ENCODE measurements around the gene WHRN. TPM values are rescaled to one million over a fixed set of nuclear protein-coding genes. Genes with fewer than 3 reads are reported as not detected.
A peak's percentile ranks its signal among the peaks of the same experiment; 100 is the strongest.

WHRN gene
- total RNA-seq, 1 experiment from 2014 or later, result 2.0 TPM

DNA sequence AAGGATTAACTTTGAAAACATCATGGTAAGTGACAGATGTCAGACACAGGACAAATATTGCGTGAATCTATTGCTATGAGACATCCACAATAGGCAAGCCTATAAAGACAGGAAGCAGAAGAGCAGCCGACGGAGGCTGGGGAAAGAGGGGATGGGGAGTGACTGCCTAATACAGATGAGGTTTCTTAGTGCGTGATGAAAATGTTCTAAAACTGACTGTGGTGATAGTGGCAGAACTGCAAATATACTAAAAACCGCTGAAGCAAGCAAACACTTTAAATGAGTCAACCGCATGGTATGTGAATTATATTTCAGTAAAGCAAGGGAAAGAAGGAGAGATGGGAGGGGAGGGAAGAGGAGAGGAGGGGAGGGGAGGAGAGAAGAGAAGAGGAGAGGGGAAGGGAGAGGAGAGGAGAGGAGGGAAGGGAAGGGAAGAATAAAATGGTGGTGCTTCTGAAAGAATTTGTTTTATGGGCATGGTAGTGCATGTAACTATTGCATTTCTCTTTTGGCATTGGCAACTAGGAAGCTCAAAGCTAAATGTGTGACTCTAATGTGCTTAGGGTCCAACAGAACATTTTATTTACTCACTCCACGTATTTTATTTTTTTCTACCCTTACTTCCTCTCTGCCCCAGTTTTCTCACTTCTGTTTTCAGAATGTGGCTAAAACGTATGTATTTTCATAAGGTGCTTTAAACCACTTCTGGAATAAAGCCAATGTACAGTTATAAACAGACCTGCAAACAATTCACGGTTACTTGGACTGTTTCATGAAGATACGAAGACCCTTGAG is 138.7 kb downstream of the WHRN start:
- DNase-seq (ENCODE audit: low spot score), result peak; percentile 75

DNA sequence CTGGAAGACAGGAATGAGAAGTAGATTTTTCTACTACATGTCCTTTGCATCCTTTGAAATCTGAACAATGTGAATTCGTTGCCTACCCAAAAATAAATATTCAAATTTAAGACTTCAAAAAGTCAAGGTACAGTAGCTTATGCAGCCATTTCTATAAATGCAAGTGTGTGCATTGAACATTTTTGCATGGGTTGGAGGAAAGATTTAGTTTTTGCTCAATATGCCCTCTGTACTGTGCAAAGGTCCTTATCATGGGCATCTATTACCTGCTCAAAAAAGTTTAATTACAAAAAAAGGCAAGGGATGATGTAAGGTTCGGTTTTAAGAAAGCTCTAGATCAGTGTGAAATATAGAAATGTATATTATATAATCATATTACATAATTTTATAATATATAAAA is 140.1 kb downstream of the WHRN start:
- no peak for DNase-seq (ENCODE audit: low spot score)

DNA sequence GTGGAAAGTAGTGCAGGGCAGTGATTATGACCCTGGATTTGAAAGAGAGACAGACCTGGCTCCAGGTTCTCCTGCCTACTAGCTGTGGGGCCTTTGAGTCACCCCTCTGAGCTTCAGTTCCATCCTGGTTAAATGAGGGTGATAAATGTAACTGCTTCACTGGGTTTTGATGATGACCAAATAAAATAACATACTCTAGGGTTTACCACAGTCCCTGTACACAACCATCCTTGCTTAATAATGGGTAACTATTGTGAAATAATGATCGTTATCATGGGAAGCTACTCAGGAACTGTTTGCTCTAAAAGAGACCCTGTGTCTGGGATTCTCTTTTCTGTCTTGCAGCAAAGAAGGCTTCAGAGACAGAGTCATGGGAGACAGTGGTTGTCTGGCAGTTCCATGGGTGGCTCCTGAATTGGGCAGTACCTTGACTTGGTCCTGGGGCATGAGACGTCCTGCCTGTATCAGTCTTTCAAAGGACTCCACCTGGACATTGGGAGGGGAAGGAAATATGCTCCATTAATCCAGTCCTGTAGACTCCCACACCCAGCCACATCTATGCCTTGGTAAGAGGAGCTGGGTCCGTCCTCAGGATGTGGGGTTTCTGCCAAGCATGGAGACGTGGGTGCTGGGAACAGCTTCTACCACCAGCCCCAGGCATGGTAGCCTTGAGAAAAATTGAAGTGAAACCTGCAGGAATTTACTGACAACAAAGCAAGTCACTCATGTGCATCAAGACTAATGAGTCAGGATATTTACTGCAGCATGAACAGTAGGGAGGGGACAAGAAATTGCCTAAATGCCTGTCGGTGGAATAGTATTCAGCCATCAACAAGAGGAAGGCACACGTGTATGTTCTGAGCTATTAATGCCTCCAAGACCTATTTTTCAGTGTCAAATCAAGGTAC is 140.9 kb downstream of the WHRN start:
- DNase-seq (ENCODE audit: low spot score), result peak; percentile 26

DNA sequence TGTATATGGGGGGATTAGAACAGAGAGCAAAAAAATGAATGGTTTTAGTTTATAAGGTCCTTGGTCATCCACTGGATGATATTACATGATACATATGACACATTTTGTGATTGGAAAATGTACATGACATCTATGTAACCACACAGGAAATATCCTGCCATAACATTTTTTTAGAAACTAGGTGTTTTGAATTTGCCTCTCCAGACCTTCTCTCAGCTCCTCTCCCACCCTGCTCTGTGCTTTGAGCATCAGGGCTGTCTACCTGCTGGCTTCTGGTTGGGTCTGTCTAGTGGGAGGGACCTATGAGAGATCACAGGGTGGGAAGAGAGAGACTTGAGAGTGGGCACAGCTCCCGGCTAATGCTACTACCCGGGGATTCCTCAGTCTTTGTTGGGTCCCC is 141.8 kb downstream of the WHRN start:
- DNase-seq (ENCODE audit: low spot score), result no peak

DNA sequence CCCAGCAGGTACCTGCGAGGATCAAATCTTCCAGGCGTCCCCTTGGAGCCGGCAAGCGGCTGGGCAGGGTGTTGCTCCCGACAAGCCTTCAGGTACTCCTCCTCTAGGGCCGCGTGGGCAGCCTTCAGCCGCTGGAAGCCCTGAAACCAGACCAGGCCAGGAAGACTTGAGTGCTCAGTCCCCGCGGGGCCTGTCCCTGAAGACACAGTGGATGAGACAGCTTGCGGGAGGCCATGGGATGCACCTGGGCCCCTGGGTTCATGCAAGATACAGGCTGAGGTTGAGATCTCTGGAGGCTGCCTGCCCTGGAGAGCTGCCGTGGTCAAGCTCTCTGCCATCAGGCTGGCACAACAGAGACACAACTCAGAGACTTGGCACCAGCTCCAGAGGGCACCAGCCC is 142.9 kb downstream of the WHRN start:
- no peak for DNase-seq (ENCODE audit: low spot score)

DNA sequence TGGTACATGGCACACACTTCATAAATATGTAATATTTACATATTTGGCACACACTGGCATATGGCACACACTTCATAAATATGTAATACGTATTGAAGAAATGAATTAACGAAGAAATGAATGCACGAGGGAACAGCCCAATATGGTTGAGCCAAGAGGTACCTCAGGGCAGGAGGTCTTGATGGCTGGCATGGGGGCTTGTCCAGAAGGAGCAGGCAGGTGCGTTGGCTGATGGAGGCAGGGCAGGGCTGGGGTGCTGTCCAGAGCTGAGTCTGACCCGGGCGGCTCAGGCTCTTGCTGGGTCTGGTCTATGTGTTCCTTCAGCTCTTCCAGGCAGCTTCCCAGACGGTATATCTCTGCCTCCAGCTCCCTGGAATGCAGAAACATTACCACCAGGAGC is 143.7 kb downstream of the WHRN start:
- DNase-seq (ENCODE audit: low spot score), result no peak

DNA sequence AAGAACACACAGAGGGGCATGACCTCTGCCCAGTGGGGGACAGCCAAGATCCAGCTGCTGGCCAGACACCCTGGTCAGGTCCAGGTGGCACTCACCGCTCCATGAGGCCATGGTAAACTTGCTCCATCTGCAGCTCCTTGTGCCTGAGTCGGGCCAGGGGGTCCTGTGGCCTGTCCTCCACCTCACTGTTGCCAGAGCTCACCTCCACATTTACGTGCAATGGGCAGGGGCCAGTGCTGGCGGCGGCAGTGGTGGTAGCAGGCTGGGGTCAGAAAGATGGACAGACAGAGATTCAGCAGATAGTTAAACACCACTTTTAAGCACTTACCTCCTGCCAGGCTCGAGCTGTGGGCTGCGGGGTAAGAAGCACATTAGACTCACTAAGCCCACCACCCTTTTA is 145.5 kb downstream of the WHRN start:
- no peak for DNase-seq (ENCODE audit: low spot score)

DNA sequence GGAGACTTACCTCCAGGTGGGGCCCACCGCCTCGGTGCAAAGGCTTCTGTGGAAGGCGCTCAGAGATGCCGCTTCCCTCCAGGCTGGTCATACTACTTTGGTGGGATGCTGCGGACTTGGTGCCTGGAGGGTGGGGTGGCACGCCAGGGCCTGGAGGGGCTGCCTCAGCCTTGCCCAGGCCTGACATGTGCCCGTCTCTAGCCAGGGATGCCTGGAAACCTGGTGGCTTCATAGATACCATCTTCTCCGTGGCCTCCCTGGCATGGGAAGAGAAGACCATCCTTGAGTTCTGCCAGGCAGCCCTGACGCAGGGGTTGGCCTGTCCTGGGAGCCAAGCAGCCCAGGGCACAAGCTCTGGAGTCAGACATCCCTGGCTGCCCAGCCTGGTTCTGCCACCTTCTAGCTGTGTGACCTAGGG is 147.4 kb downstream of the WHRN start:
- no peak for DNase-seq (ENCODE audit: low spot score)

DNA sequence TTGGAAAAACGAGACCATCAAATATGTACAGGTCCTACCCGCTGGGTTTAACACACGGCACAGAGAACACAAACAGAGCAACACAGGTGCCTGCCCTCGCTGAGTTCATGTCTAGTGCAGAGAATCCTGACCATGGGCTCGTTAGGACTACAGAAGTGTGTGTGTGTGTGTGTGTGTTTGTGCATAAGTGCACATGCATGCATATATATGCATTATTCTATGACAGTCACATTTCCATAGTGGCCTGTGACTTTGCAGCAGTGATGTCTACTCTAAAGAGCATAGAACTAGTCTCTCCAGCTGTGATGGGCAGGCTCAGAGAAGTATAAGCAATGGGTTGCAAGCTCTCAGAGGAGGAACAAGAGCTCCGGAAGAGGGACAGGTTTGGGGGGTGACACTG is 147.9 kb downstream of the WHRN start:
- DNase-seq (ENCODE audit: low spot score), result no peak

DNA sequence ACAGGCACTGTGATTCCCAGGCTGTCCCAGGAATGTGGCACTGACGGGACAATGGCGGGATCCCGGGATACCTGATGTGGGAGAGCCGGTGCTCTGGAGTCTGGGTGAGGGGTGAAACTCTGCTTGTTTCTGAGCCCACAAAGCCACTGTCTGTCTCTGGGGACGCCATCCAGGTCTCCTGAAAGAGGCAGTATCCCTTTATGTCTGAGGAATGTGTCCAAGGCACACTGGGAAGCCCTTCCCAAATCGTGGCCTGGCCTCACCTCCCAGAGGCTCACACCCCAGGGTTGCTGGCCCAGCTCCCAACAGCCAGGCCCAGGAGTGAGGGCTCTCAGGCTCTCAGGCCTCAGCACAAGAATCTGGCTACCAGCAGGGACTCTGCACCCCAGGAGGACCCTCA is 148.5 kb downstream of the WHRN start:
- DNase-seq (ENCODE audit: low spot score), result no peak

DNA sequence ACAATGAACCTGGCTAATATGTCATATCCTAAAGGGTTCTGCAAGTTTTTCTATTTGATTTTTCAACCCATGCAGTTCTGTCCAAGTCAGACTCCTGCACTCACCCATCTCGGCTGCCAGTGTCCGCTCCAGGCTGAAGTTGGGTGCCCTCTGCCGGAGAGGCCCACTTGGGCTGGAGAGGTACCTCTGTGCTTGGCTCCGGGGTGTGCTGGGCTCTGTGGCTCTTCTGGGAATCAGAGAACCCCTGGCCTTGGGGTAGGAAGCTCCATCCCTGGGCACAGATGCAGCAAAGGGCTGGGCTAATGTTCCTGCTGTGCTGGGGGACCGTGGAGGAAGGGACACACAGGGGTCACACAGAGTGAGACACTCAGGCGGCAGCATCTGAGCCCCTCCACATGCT is 149.5 kb downstream of the WHRN start:
- no peak for DNase-seq (ENCODE audit: low spot score)

Other genes with a start within 250 kb of the WHRN start
- not detected in 2 replicates for gene ORM1, start 182.4 kb downstream of the WHRN start, total RNA-seq (2014; rRNA removed; shearing (Covaris generic))
- not detected in 2 replicates for gene ORM2, start 175.6 kb downstream of the WHRN start, total RNA-seq (2014; rRNA removed; shearing (Covaris generic))
- gene AKNA, start 117.5 kb downstream of the WHRN start, total RNA-seq (2014; rRNA removed; shearing (Covaris generic)), result 3.1 and 3.5 TPM in 2 replicates
- gene ATP6V1G1, start 82.3 kb upstream of the WHRN start, total RNA-seq (2014; rRNA removed; shearing (Covaris generic)), result 216 and 223 TPM in 2 replicates
- gene TMEM268, start 105.8 kb upstream of the WHRN start, total RNA-seq (2014; rRNA removed; shearing (Covaris generic)), result 3.3 and 3.8 TPM in 2 replicates
- not detected in 2 replicates for gene TEX53, start 152.3 kb upstream of the WHRN start, total RNA-seq (2014; rRNA removed; shearing (Covaris generic))
- gene TEX48, start 176.7 kb upstream of the WHRN start, total RNA-seq (2014; rRNA removed; shearing (Covaris generic)), result not detected in 2 replicates